ENCODE measurements around the gene CYP26C1. TPM values are rescaled to one million over a fixed set of nuclear protein-coding genes. Genes with fewer than 3 reads are reported as not detected.

The CYP26C1 gene
- total RNA-seq = not detected

GRCh38 chr10:93059975-93060886, at the start of gene CYP26C1:
Gene CYP26C1, plus strand, starts transcription at chr10:93060798. Its CDS starts 466 bp downstream, at chr10:93061264.
- DNase-seq (ENCODE audit: low spot score in 2 of 2) = no peak
- intact Hi-C loops (cut with DNase I) = loop anchor here (5.0 kb wide), 1 partner anchor 53 kb away; no protein-coding TSS in a partner anchor
- Histone ChIP-seq H3K9me3 (no peaks in the 10 kb centered on the region), H3K27ac (no peak within 1 kb of the TSS), H3K4me3 (peak within 1 kb of the TSS in 1 of 2 donors; percentile 59), H3K36me3 (no peaks in the 10 kb centered on the region), H3K27me3 (no peaks in the 10 kb centered on the region), H3K4me1 (peaks cover 13 to 16% of the 10 kb centered on the region in 2 donors)
- TF ChIP-seq, protein P1, sequence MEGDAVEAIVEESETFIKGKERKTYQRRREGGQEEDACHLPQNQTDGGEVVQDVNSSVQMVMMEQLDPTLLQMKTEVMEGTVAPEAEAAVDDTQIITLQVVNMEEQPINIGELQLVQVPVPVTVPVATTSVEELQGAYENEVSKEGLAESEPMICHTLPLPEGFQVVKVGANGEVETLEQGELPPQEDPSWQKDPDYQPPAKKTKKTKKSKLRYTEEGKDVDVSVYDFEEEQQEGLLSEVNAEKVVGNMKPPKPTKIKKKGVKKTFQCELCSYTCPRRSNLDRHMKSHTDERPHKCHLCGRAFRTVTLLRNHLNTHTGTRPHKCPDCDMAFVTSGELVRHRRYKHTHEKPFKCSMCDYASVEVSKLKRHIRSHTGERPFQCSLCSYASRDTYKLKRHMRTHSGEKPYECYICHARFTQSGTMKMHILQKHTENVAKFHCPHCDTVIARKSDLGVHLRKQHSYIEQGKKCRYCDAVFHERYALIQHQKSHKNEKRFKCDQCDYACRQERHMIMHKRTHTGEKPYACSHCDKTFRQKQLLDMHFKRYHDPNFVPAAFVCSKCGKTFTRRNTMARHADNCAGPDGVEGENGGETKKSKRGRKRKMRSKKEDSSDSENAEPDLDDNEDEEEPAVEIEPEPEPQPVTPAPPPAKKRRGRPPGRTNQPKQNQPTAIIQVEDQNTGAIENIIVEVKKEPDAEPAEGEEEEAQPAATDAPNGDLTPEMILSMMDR (IDR thresholded peaks at IDR 0.05) = no peak

GRCh38 chr10:93015722-93016121, 44.9 kb upstream of the CYP26C1 start:
- Histone ChIP-seq H3K4me1 (no peaks in the 10 kb centered on the region), H3K36me3 (peaks cover 0 to 3% of the 10 kb centered on the region in 2 donors), H3K9me3 (no peaks in the 10 kb centered on the region), H3K27me3 (no peaks in the 10 kb centered on the region), H3K4me3 (no peak overlapping the region), H3K27ac (no peak overlapping the region)
- intact Hi-C loops (cut with DNase I) = no loop called here
- TF ChIP-seq, protein P1 (IDR thresholded peaks at IDR 0.05) = no peak
- no peak for DNase-seq (ENCODE audit: low spot score in 2 of 2)

GRCh38 chr10:93023013-93023650, 37.5 kb upstream of the CYP26C1 start:
- no peak overlapping the region for H3K4me3 ChIP-seq
- TF ChIP-seq, protein P1 (IDR thresholded peaks at IDR 0.05) = no peak
- no peaks in the 10 kb centered on the region for H3K9me3 ChIP-seq
- no peak overlapping the region for H3K27ac ChIP-seq
- no peaks in the 10 kb centered on the region for H3K4me1 ChIP-seq
- DNase-seq (ENCODE audit: low spot score in 2 of 2) = no peak
- H3K27me3 ChIP-seq = no peaks in the 10 kb centered on the region
- no peaks in the 10 kb centered on the region for H3K36me3 ChIP-seq
- intact Hi-C loops (cut with DNase I) = no loop called here

GRCh38 chr10:93026072-93026471, 34.5 kb upstream of the CYP26C1 start:
- TF ChIP-seq, protein P1 (IDR thresholded peaks at IDR 0.05) = no peak
- no peak overlapping the region for H3K4me3 ChIP-seq
- no peak overlapping the region for H3K27ac ChIP-seq
- DNase-seq (ENCODE audit: low spot score in 2 of 2) = no peak
- H3K9me3 ChIP-seq = no peaks in the 10 kb centered on the region
- peaks cover 3 to 11% of the 10 kb centered on the region in 2 donors for H3K4me1 ChIP-seq
- no peaks in the 10 kb centered on the region for H3K36me3 ChIP-seq
- no peaks in the 10 kb centered on the region for H3K27me3 ChIP-seq
- intact Hi-C loops (cut with DNase I) = no loop called here

DNA sequence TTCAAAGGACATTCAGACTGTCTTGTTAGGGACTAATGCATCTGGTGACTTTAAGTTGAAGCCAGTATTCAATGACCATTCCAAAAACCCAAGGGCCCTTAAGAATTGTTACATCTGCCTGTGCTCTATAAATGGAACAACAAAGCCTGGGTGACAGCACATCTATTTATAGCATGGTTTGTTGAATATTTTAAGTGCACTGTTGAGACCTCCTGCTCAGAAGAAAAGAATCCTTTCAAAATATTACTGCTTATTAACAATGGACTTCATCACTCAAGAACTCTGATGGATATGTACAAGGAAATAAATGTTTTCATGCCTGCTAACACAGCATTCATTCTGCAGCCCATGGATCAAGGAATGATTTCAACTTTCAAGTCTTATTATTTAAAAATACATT, 33.1 kb upstream of the CYP26C1 start:
- Histone ChIP-seq H3K27ac (no peak overlapping the region), H3K4me3 (no peak overlapping the region), H3K36me3 (no peaks in the 10 kb centered on the region), H3K9me3 (no peaks in the 10 kb centered on the region), H3K4me1 (peaks cover 6 to 20% of the 10 kb centered on the region in 2 donors), H3K27me3 (no peaks in the 10 kb centered on the region)
- TF ChIP-seq, protein P1 (IDR thresholded peaks at IDR 0.05) = no peak
- intact Hi-C loops (cut with DNase I) = no loop called here
- DNase-seq (ENCODE audit: low spot score in 2 of 2) = no peak
